GM18511 (cell line): ENCODE measurements around the gene RSBN1L.
"Not testable (repeated sequence)": the region's sequence is repeated elsewhere in the genome, so short reads cannot be mapped to it uniquely, and the experiment has no call there.

ENCODE experiments used
- ATAC-seq: cut with Tn5 transposase; IDR thresholded peaks from one replicate; pipeline ENCODE4 v1.9.1; 2021; ENCODE audit warnings: mild to moderate bottlenecking, moderate library complexity; ENCODE audit not compliant: unreplicated experiment

RSBN1L gene

DNA sequence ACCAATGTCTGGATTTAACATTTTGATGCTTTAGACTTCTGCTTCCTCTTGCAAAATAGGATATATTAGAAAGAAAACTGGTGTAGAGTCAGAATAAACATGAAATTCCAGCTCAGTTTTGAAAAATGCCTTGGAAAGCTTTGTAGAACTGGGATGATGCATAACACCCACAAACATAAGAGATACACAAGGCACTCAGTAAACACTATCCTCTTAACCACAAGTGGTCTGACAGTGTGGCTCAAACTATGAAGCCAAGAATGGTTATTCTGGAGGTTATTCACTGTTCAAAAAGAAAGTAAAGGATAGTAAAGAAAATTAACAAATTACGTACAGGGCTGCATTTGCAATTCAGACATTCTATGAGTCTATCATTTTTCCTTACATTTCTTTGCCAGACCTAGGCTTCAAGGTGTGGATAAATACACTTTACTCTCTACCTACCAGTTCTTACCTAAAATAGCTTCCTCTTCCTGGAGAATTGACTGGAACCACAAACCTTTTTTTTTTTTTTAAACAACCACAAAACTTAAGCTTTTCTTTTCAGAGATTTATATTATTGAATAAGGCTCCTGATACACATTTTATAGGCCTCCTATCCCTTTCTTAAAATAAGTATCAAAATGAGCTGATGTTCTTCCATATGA, 9.0 kb upstream of the RSBN1L start:
- ATAC-seq, result no peak

DNA sequence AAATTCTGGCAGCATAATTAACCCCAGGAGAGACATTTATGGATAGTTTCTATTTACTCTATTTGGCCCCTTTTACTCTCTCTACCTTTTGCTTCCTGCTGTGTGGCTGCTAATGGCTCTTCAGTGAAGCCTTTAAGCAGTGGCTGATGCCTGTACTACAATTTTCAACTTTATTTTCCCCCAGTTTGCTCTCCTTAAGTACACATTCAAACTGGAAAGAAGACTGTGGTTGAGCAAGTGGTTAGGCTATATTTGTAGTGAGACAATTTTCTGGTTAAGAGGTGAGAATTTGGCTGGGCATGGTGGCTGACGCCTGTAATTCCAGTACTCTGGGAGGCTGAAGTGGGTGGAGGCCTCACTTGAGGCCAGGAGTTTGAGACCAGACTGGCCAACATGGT, 8.5 kb upstream of the RSBN1L start:
- no peak for ATAC-seq

DNA sequence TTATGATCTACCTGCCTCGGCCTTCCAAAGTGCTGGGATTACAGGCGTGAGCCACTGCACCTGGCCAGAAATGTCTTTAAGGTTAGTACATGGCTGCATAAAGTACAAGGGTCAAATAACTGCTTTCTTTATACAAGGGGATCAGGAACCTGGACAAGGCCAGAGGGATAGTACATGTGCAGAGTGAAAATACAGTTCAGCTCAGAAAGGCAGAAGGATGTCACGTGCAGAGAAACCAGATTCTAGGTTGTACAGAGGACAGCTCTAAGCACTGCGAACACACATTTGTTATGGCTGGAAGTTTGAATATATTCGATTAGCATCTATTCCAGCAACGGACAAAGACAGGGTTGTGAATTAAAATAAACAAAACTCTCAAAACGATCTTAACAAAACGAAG, 6.0 kb upstream of the RSBN1L start:
- no peak for ATAC-seq

DNA sequence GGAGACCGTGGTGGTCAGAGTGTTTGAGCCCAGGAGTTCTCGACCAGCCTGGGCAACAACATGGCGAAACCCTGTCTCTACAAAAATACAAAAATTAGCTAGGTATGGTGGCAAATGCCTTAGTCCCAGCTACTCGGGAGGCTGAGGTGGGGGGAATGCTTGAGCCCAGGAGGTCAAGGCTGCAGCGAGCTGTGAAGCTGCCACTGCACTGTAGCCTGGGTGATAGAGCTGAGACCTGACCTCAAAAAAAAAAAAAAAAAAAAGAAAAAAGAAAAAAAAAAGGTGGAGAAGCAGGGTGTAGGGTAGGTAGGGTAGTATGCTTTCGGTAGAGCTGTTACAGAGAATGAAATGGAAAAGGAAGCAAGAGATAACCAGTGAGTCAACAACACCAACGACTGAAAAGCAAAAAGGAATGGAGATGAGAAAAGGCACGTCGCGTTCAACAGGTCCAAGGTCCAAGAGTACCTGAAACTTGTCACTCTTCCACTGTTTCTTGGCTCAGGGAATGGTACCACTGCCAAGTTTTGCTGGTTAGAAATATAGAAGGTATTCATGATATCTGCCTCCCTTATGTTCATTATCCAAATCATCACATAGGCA, 4.3 kb upstream of the RSBN1L start:
- ATAC-seq, result no peak

DNA sequence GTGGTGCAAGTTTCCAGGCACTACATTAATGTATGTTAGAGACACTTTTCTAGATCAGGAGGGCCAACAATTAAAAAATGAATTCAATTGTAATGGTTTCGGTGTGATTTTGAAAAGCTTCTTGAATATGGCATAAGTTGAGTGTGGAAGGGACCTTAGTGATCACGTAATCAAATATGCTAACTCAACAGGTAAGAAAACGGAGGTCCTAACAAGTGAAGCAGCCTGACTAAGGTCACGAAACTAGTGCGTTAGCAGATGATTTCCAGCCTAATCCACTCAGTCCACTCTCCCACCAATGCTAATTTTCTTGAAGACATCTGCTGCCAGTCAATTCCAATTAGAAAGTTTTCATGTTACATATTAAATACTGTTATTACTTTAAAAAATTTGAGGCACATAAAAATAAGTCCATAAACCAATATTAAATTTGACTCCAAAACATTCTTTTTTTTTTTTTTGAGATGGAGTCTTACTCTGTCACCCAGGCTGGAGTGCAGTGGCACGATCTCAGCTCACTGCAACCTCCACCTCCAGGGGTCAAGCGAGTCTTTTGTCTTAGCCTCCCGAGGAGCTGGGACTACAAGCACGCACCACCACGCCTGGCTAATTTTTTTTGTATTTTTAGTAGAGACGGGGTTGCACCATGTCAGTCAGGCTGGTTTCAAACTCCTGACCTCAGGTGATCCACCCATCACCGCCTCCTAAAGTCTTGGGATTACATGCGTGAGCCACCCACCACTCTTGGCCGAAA, 2.3 kb upstream of the RSBN1L start:
- no peak for ATAC-seq

DNA sequence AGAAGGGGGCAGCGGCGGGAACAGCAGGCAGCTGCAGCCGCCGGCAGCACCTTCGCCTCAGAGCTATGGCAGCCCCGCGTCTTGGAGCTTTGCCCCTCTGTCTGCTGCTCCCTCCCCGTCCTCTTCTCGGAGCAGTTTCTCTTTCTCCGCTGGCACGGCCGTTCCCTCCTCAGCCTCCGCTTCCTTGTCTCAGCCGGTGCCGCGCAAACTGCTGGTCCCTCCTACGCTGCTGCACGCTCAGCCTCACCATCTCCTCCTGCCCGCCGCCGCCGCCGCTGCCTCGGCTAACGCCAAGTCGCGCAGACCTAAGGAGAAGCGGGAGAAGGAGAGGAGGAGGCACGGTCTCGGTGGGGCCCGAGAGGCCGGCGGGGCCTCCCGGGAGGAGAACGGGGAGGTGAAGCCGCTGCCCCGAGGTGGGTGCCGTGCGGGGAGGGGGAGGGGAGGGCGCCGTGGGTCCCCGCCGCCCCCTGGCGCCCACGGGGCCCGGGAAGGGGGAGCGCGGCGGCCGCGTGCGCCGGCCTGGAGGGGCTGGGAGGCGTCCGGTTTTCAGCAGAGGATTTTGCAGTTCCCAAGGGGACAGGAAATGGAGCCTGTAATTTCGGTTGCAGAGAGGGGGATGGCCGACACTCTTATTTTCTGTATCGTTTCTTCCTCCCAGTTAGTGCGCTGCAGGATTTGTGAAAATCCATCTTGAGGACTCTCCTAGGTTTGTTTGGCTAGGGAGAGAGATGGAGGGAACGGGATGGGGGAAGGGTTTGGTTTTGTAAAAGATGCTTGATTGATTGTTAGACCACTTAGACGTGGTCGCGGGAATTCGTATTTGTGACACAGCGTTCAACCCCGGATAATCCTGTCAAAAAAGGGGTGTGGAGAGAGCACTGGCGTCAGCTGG, 630 bp downstream of the RSBN1L start:
- ATAC-seq, result peak; percentile 37

DNA sequence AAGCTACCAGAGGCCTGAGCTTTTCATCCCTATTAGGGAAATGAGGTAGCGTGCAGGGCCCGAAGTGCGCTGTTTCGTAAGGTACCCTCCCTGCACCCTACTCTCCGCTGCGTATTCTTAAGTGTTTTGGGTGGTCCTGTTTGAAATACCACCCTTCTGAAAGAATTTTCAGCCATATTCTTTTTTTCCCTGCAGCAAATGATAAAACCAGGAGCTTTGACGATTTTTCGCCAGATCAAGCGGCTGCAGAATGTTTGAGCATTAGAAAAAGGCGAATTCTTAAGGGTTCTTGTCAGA, 1.2 kb downstream of the RSBN1L start:
- ATAC-seq, result peak; percentile 13

DNA sequence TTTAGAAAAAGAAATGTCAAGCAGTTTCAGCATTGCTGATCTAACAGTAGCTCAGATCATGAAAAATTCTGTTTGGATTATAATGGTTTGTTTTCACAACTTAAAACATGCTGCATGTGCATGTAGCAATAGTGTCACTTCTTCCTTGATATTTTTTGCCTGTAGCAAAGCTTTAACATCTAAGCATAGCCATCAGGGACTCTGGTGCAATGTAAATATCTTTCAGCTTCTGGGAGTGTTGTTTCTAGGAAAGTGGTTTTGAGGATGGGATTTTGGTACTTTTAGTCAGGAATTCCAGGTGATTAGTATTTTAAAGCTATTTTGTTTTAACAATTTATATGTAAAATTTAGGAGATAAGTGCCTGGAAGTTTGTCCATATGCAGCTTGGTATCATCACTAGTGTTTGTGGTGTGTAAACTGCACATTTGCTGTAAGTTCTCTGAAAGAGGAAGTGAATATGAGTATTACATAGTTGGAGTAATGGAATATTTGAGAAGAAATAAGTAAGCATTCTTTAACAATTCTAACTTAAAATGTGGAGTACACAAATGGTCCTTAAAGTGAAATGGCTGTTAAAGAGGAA, 1.9 kb downstream of the RSBN1L start:
- no peak for ATAC-seq

DNA sequence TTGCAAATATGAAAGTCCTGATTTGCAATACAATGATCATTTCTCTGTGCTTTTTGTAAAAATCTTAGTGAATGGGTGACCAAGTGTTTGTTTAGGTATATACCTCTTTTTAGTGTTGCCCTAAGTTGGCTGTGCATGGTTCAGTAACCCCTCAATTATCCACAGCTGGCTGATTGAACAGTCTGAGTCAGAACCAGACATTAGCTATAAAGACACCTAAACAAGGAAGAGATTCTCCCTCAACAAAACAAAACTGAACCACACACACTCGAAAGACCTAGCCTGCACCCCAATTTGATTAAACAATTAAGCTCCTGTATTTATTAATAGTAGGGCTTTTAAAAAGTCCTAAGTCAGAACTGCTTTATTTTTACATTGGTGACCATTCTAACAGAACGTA, 2.8 kb downstream of the RSBN1L start:
- ATAC-seq, result peak; percentile 35

DNA sequence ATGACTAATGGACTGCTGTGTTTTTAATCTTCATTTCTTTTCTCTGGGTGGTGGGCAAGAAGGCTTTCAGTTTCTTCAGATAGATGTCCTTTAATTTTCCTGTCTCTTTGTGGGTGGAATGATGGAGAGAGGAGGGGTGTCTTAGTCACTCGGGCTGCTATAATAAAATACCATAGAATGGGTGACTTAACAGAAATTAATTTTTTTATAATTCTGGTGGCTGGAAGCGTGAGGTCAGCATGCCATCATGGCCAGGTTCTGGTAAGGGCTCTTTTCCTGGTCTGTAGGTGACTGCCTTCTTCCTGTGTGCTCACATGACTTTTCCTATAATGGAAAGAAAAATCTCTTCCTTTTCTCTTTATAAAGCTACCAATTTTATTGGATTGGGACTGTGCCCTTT, 6.3 kb downstream of the RSBN1L start:
- ATAC-seq, result no peak

DNA sequence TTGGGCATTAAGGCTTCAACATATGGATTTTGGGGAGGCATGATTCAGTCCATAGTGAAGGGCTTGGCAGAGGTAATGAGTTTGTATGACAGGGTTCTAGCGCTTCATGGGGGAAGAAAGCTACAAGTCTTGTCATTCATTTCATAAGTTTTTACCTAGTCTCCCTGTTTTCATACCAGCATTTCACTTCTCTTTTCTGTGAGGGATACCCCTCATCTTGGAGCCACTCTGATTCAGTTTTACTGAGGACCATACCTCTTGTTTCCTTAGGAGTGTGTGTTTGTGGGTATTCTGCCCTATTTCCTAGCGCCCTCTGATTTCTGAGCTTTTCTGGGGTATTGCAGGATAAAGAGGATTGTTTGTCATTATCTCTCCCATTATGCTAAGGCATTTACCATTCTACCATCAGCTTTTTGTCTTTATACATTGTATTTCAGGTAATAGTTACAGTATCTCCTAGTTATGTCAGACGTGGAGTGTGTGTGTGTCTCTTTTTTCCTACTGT, 6.8 kb downstream of the RSBN1L start:
- no peak for ATAC-seq

DNA sequence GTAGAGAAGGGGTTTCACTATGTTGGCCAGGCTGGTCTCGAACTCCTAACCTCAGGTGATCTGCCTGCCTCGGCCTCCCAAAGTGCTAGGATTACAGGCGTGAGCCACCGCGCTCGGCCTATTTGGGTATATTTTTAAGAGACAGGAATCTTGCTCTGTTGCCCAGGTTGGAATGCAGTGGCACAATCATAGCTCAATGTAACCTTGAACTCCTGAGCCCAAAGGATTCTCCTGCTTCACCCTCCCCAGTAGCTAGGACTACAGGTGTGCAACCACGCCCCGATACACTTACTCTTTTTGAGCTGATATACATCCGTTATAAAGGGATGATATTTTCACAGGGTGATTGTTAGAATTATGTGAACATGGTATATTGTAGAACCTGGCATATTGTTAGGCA, 7.4 kb downstream of the RSBN1L start:
- ATAC-seq, result not testable (repeated sequence)

DNA sequence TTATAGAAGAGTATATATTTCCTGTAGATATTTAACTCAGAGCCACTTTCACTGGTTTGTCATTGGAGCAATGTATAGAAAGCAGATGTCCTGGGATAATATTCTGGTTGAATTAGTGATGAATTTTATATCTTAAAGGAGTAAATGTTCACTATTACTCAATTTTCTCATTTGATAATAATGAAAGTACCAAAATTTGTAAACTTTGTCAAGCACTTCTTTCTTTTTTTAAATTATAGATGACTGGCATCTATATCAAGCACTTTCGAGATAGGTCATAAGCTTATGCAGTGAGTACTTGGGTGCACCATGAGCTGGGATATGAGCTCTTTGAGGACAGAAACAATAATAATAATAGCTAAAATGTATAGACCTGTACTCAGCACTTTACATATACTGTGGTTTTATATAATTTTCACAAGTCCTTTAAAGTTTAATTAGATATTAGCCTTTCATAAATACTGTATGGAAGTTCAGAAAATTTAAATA, 11.3 kb downstream of the RSBN1L start:
- ATAC-seq, result no peak

DNA sequence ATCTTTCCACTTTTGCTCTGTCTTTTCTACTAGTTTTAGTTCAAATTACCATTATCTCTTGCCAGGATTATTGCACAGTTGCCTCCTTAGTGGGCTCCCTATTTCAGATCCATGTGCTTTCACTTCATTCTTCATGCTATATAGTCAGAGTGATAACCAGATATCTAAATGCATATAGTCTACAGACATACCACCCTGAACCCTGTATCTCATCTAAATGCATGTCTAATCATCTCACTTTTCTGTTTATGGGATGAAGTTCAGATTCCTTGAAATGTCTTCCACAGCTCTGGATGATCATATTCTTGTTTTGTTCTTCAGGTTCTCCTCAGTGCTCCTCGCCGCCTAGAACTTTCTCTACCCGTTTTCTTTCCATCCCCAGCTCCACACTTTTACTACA, 13.8 kb downstream of the RSBN1L start:
- no peak for ATAC-seq

DNA sequence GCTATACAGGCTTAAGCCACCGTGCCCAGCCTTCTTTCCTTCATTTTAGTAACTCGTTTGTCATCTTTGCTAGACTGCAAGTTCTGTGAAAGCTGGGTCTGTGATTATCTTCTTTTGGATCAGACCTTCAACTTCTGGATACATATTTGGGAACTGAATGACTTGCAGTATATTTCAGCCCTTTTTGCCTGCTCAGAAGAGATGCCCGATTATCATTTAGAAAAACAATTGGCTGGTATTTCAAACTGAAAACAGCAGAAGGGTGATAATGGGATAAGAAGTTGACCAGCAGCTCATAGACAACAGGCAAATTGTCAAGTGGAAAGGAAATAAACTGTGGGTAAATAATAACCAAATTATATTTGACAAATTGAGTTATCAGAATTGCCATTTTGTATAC, 14.6 kb downstream of the RSBN1L start:
- ATAC-seq, result no peak

DNA sequence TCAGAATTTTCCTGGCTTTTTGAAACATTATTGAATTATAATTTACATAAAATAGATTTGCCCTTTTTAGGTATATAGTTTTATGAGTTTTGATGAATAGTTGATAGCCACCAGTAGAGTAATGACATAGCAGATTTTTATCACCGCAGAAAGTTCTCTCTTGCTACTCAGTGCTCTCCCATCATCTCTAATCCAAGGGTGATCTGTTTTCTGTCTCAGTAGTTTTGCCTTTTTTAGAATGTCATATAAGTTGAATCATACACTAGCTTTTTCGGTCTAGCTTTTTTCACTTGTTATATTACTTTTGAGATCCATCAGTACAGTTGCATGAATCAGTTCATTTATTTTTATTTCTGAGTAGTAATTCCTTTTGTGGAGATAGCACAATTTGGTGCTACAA, 17.9 kb downstream of the RSBN1L start:
- no peak for ATAC-seq

DNA sequence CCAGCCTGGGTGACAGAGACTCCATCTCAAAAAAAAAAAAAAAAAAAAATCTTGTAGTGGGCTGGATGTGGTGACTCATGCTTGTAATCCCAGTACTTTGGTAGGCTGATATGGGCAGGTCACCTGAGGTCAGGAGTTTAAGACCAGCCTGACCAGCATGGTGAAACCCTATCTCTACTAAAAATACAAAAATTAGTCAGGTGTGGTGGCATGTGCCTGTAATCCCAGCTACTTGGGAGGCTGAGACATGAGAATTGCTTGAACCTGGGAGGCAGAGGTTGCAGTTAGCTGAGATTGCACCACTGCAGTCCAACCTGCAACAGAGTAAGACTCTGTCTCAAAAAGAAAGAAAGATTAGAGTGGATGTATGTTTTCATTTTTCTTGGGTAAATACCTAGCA, 18.7 kb downstream of the RSBN1L start:
- not testable (repeated sequence) for ATAC-seq

DNA sequence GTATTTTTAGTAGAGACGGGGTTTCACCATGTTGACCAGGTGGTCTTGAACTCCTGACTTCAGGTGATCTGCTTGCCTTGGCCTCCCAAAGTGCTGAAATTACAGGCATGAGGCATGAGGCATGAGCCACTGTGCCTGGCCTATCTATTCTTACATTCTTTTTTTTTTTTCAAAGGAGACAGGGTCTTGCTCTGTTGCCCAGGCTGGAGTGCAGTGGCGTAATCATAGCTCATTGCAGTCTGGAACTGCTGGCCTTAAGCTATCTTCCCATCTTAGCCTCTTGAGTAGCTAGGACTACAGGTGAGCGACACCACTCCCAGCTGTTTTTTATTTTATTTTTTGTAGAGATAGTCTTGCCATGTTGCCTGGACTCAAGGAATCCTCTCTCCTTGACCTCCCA, 20.5 kb downstream of the RSBN1L start:
- ATAC-seq, result no peak

DNA sequence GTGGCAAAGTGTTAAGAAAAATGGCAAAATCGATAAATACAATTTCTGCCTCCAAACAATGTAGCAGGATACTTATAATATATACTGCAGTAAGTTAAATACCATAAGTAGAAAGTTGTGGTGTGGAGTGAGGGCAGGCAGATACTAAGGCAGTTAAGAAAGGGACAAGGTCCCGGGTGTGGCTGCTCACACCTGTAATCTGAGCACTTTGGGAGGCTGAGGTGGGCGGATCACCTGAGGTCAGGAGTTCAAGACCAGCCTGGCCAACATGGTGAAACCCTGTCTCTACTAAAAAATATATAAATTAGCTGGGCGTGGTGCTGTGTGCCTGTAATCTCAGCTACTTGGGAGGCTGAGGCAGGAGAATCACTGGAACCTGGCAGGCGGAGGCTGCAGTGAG, 21.3 kb downstream of the RSBN1L start:
- not testable (repeated sequence) for ATAC-seq

DNA sequence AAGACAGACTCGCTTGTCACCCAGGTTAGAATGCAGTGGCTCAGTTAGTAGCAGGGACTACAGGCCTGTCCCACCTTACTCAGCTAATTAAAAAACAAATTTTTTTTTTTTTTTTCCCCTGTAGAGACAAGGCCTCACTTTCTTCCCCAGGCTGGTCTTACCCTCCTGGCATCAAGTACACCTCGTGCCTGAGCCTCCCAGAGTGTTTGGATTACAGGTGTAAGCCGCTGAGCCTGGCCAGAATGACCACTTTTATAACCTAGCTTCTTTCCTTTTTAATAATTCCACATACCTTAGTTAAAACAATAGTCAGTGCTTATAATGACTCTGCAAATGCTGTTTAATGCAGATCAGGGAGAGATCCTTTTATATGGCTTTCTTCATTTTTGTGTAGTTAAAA, 31.3 kb downstream of the RSBN1L start:
- no peak for ATAC-seq
